Stimulated activated CD4-positive, alpha-beta T cell treated with anti-CD3 and anti-CD28 coated beads, Interleukin-12 subunit alpha, Interleukin-12 subunit beta, amount 100 ng/mL, for 48 hours (primary cell): Measurements from ENCODE around the gene SNRPB.

Experiments
- DNase-seq, 3 donors: peaks; one replicate each; pipeline ENCODE4 v3.0.0-alpha.2; 2020; ENCODE audit warnings: low read depth in 2 of 3, low spot score in 1 of 3

The SNRPB gene

GRCh38 chr20:2430538-2430937, 40.1 kb downstream of the SNRPB start:
- DNase-seq: no peak

DNA sequence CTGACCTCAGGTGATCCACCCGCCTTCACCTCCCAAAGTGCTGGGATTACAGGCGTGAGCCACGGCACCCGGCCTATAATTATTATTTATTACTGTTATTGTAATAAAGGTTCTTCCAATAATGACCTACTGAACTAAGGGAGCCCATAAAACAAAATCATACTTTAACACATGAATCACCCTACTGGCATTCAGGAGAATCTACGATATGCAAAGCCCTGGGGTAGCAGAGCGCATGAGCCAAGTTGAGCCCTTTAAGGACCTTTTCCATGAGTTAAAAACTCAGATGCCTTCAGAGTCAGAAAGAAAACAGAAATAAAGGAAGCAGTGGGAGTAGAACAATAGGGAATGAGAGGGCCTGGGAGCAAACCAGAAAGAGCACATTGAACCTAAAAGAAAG, 41.5 kb downstream of the SNRPB start:
- no peak for DNase-seq

DNA sequence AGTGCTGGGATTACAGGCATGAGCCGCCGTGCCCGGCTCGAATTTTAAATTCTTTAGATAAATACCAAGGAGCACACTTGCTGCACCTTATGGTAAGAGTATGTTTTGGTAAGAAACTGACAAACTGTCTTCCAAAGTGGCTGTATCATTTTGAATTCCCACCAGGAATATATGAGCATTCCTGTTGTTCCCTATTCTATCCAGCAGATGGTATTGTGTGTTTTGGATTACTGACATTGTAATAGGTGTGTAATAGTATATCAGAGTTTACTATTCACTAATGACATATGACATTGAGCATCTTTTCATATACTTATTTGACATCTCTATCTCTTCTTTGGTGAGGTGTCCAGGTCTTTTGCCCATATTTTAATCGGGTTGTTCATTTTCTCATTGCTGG, 49.3 kb downstream of the SNRPB start:
- no peak for DNase-seq

- no peak for DNase-seq
Observed at GRCh38 chr20:2420510-2420909, 50.1 kb downstream of the SNRPB start.

DNA sequence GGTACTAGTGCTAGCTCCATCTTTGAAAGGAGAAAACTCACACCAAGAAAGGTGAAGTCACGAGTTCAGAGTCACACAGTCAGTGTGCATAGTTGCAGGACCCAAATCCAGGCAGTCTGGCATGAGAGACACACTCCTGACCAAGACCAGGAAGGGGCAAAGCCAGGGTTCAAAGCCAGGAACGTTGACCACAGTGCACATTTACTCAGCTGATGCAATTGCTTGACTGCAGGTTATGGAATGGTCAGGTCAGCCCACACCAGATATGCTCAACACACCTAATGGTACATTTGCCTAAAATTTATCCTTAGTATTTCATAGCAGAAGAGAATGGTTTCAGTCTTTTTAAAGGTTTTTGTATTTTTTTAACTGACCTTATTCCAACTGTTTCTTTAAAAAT, 52.2 kb downstream of the SNRPB start:
- DNase-seq: no peak

DNA sequence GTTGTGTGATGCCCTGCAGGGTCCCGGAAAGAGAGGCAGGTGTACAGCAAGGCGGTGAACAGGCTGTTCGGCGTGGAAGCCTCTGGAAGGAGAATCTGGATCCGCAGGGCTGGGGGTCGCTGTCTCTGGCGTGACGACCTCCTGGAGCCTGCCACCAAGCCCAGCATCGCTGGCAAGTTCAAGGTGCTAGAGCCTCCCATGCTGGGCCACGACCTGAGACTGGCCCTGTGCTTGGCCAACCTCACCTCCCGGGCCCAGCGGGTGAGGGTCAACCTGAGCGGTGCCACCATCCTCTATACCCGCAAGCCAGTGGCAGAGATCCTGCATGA, 53.4 kb downstream of the SNRPB start:
- no peak for DNase-seq

GRCh38 chr20:2416541-2417212, 53.9 kb downstream of the SNRPB start:
- DNase-seq: no peak
